Activated CD4-positive, alpha-beta T cell treated with anti-CD3 and anti-CD28 coated beads, Interleukin-10, Interleukin-2, amounts not matched to agents 100 ng/mL and 50 ng/mL, durations not matched to agents 16 hours and 8 hours (primary cell): ENCODE results near the gene EIPR1.
"Not testable (repeated sequence)": the region's sequence is repeated elsewhere in the genome, so short reads cannot be mapped to it uniquely, and the experiment has no call there.

Experiments used
- DNase-seq: peaks from one replicate; pipeline ENCODE4 v3.0.0-alpha.2; 2020

Gene EIPR1

DNA sequence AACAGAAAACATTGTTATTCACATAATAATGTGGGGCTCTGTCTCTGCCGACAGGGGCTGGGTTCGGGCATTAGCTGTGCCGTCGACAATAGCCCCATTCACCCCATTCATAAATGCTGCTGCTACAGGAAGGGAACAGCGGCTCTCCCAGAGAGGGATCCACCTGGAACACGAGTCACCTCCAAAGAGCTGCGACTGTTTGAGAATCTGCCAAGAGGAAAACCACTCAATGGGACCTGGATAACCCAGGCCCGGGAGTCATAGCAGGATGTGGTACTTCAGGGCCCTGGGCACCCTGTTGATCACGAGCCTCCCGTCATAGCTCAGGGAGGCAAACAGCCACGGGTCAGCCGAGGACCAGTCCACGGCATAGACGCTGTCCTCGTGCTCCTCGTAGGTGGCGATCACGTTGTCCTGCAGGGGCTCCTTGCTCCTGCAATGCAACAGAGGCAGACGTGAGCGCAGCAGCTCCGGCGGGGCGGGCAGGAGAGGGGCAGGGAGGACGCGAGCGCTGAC, 188.5 kb downstream of the EIPR1 start:
- no peak for DNase-seq

DNA sequence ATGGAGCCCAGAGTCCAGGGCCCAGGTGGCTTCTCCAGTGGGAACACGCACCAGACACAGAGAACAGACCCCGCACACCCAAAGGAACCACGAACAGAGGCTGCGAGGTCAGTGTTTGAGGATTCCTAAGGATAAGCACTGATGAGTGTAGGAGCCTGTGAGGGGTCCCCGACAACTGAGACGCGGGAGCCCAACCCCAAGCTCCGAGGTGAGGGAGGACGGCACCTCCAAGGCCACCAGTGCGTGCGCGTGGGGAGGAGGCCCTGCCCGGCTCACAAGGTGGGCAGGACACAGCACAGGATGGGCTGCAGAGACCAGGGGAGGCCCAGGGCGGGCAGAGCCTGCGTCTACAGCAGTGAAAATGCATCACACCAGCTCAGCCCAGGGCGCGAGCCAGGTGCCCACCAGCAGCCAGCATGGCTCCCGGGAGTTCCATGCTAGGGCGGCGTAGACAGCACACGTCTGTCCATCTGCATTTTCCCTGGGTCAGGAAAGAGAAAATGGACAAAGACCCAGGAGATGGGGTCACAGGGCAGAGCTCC, 189.1 kb downstream of the EIPR1 start:
- no peak for DNase-seq

DNA sequence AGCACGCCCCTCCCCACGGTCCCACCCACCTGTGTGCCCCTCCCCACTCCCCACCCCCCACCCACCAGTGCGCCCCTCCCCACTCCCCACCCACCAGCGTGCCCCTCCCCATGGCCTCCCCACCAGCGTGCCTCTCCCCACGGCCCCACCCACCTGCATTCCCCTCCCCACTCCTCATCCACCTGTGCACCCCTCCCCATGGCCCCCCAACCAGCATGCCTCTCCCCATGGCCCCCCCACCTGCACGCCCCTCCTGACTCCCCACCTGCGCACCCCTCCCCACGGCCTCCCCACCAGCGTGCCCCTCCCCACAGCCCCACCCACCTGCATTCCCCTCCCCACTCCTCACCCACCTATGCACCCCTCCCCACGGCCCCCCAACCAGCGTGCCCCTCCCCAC, 190.2 kb downstream of the EIPR1 start:
- no peak for DNase-seq

DNA sequence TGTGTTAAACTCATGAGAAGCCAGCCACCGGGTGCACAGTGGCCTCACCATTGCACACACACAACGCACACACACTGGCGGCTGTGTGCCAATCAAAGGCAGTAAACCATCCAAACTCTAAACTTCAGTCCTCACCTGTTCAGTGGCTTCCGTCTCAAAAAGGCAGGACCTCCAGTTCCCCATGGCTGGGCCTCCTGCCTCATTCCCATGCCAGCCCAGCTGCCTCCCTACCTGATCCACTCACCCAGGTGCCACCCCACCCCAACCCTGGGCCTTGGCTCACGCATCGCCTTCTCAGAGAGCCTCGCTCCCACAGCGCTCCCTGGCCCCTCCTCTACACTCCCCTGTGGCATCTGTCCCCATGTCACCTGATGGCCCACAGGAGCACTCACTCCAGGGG, 190.9 kb downstream of the EIPR1 start:
- no peak for DNase-seq

DNA sequence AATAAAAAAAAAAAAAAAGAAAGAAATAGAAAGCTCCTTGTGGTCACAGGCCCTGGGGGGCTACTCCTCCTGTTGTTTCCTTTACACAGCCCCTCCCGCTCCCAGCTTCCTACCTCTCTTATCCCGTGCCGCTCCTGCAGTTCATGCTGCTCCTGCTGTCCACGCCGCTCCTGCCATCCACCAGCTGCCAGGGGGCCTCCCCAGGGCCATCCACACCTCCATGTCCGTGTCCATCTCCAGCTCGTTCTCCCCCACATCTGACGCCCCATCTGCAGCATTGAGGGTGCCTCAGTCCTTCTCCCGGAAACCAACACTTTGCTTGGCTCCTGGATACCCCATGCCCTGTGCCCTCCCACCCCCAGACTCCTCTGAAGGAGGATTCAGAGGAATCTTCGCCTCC, 191.7 kb downstream of the EIPR1 start:
- DNase-seq = no peak

DNA sequence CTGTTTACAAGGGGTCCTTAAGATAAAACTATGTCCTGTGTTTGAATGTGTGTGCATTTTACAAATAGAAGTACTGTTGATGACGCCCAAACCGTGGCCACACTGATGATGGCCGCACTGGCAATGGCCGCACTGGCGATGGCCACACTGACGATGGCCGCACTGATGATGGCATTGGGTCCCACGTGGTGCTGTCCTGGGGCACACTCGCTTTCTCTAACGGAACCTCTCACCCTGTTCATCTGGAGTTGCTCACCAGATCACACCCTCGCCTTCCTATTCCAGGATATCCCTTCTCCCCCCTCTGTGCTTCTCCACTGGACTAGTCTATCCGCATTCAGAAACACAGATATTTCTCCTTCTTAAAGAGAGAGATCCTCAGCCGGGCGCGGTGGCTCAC, 192.4 kb downstream of the EIPR1 start:
- DNase-seq = no peak

DNA sequence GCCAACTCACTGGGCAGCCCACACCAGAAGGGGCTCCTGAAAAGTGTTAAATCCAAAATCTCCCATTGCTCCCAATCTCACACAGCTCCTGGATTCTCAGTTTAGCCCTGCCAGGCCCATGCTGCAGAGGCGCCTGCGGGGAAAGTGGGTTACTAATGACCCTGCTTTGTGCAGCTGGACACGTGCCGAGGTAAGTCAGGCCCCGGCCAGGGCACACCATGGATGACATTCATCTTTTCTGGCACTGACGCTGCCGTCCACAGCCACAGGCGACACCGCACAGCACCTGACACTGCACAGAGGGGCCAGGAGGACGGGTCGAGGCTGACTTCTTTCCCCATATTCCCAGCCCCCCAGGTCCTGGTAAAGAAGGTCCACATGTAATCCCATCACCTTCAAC, 193.5 kb downstream of the EIPR1 start:
- DNase-seq = no peak

DNA sequence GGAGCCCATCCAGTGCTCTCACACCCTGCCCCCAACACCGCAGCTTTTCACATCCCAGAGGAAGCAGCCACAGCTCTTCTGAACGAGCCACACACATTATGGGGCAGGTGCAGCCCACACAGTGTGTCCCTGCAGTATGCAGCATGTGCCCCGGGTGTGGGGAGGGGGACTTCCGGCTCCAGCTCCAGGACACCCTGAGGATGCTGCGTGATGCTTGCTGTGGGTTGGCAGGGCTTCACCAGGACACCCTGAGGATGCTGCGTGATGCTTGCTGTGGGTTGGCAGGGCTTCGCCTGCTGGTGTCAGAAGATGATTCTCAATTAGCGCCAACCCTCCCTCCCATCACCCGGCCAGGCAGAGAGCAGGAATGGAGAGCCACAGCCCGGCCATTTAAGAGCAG, 193.9 kb downstream of the EIPR1 start:
- no peak for DNase-seq

DNA sequence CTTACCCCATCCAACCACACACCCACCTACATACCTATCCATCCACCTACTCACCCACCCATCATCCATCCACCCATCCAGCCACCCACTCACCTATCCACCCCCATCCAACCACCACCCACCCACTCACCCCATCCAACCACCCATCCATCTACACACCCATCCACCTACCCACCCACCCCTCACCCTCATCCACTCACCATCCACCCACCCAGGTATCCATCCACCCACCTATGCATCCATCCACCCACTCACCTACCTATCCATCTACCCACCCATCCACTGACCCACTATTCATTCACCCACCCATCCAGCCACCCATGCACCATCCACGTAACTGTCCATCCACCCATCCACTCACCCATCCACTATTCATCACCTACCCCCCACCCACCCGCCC, 194.8 kb downstream of the EIPR1 start:
- no peak for DNase-seq

DNA sequence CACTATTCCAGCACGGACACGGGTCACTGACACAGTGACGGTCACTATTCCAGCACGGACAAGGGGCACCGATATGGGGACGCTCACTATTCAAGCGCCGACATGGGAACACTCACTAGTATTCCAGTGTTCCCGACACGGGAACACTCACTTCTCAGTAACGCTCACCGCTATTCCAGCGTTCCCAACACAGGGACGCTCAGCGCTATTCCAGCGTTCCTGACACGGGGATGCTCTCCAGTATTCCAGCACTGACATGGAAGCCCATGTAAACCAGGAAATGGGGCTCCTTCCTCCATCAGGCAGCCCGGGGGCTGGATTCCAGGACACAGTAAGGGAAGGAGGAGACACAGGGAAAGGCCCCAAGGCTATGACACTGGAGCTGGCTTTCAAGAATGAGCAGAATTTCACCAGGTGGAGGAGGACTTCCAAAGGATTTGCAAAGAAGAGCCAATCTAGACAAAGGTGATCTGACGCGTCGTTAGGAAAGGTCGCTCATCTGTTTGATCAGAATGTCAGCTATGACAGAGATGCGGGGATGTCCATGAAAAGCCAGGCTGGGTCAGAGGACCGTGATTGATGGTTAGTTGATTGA, 196.1 kb downstream of the EIPR1 start:
- DNase-seq = no peak

DNA sequence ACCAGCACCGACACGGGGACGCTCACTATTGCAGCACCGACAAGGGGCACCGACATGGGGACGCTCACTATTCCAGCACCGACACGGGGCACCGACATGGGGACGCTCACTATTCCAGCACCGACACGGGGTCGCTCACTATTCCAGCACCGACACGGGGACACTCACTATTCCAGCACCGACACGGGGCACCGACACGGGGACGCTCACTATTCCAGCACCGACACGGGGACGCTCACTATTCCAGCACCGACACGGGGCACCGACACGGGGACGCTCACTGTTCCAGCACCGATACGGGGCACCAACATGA, 196.8 kb downstream of the EIPR1 start:
- DNase-seq = not testable (repeated sequence)

DNA sequence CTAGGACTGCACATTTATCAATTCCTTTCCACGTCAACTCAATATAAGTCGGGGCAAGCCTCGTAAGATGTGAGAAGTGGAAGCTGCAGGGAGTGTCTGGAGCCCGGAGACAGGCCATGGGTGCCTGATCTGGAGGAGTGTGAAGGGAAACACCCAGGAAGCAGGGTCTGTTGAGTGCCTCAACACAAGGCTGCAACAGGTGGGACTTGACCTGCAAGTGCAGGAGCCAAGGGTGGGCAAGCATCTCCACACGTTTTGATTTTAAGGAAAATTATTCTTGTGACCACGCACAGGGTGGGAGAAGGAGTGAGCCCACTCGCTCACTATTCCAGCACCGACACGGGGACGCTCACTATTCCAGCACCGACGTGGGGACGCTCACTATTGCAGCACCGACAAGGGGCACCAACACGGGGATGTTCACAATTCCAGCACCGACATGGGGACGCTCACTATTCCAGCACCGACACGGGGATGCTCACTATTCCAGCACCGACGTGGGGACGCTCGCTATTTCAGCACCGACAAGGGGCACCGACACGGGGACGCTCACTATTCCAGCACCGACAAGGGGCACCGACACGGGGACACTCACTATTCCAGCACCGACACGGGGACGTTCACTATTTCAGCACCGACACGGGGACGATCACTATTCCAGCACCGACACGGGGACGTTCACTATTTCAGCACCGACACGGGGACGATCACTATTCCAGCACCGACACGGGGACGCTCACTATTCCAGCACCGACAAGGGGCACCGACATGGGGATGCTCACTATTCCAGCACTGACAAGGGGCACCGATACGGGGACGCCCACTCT, 197.3 kb downstream of the EIPR1 start:
- DNase-seq = no peak

DNA sequence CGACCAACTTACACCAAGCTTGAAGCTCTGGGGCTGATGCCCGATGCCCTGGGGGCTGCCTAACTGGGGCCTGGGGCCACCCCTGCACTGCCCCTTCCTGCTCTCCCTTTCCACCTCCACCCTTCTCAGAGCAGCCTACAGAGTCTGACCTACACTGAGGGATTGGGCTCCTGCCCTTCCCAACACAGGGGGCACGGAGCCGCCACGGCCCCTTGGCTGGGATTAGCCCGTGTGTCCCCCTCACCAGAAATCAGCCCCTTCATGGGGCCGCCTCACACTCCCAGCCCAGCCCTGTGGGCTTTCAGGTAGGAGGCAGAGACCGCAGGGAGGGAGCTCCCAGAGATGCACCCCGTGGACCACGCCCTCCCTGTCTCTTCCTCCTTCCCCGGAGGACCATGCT, 198.0 kb downstream of the EIPR1 start:
- DNase-seq = no peak

DNA sequence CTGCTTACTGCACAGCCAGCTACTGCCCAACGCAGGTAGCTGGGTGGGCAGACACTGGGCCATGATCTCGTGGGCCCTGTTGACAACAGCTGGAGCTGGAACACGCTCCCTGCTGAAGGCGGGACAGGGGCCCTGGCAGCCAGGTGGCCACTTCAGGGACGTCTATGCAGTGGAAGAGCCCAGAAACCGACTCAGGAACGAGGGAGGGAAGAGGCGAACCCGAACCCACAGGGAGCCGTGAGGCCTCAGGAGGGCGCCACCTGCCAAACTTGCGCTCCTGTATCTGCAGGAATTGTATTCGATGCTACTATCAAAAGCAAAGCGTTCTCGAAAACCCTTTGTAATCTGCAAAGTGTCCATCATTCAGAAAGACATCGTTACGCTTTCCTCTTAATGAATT, 198.4 kb downstream of the EIPR1 start:
- peak; percentile 19 for DNase-seq

DNA sequence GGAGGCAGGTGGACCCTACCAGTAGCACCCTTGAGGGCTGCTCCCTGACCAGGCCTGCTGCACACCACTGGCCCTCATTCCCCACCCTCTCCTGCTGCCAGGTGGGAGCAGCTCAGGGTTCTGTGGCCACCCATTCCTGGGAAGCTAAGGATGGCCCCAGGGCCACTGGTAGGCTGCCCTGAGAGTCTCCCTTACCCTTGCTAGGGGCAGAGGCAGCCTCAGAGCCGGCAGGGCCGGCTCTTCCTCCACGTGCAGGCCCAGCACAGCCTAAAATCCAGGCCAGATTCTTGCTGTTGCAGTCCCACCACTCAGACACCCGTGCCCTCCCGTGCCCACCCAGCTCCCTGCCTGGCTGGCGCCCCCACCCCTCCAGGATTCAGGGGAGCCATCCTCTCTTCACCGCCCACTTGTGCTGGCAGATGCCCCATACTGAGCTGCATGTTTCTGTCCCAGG, 199.0 kb downstream of the EIPR1 start:
- DNase-seq = no peak

DNA sequence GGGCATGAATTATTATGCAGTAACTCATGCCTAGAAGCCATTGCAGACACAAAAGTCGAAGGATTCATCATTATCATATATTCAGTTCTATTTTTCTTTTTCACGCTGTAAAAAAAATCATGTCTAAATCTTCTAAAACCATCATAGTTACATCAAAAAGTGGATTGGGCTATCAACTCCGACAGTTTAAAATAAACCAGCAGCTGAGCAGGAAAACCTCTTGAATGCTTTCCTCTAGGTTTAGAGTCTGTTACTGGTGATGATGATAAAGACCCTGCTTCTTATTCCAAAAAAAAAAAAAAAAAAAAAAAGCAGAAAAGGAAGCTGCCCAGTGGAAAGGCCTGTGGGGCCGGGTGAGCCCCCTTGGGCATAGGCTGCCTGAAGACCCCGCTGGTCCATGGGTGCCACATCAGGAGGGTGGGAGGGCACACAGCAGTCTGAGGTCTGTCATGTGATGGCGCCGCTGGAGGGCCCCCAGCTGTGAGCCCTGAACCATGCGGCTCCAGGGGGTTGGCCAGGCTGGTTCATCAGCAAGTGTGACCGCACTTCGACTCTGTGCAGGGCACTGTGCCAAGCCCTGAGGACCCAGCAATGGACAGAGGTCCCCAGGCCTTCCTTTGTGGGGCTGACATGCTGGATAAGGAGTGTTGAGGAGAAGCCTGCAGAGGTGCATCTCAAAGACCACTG, 199.6 kb downstream of the EIPR1 start:
- DNase-seq = no peak

DNA sequence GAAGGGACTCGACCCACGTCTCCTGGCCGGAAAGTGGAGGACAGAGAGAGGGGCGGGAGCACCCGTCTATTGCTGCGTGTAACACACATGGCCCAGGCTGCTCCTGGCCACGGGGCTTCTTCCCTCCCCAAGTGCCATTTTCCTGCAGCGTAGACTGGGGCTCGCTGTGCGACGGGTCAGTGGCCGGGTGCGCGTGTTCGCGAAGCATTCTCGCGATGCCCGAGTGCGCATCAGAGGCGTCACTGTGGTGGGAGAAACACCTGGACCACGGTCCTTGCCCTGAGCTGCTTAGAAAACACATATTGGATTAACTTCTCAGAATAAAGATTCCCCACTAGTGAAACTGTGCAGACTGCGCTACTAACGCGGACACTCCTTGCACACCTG, 200.8 kb downstream of the EIPR1 start:
- no peak for DNase-seq

DNA sequence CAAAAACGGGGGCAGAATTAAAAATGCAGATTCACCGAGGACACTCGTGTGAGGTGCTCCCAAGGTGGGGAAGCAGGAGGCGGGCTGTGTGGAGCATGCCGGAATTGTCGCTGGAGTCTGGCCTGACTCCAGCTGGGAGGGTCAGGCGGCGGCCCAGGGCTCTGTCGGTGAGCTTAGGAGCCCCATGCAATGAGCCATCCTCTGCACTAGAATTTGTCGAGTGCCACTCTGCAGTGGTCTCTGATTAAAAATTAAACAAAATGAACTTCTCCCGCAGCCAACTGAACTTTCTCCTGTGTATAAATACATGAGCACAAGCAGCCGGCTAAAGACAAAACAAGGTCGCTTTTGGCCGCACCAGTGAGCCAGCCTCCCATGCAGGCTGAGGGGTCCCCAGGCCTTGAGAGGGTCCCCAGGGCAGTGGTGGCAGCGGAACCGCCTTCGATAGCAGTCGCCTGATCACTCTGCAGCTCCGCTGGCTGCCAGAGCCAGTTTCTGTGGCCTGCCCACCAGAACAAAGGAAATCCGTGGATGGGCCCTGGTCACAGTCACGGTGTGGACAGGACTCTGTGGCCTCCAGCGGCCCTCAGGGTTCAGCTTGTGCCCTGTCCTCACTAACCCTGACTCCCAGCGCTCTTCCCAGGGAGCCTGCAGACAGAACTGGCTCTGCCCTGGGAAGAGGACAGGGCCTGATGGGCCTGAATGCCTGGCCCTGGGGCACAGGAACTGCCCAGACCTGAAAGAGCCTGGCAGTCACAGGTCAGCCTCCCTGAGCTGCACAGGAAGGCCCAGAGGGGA, 201.3 kb downstream of the EIPR1 start:
- no peak for DNase-seq

DNA sequence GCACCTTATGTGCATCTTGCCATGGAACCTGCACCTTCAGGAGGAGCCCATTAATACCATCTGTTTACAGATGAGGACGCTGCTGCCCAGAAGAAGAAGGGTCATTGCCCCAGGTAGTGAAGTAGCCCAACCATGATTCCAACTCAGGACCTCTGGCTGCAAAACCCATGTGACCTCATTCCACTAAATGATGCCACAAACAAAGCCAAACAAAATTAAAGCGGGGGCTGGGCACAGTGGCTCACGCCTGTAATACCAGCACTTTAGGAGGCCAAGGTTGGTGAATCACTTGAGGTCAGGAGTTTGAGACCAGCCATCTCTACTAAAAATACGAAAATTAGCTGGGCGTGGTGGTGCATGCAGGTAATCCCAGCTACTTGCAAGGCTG, 202.1 kb downstream of the EIPR1 start:
- DNase-seq = no peak

DNA sequence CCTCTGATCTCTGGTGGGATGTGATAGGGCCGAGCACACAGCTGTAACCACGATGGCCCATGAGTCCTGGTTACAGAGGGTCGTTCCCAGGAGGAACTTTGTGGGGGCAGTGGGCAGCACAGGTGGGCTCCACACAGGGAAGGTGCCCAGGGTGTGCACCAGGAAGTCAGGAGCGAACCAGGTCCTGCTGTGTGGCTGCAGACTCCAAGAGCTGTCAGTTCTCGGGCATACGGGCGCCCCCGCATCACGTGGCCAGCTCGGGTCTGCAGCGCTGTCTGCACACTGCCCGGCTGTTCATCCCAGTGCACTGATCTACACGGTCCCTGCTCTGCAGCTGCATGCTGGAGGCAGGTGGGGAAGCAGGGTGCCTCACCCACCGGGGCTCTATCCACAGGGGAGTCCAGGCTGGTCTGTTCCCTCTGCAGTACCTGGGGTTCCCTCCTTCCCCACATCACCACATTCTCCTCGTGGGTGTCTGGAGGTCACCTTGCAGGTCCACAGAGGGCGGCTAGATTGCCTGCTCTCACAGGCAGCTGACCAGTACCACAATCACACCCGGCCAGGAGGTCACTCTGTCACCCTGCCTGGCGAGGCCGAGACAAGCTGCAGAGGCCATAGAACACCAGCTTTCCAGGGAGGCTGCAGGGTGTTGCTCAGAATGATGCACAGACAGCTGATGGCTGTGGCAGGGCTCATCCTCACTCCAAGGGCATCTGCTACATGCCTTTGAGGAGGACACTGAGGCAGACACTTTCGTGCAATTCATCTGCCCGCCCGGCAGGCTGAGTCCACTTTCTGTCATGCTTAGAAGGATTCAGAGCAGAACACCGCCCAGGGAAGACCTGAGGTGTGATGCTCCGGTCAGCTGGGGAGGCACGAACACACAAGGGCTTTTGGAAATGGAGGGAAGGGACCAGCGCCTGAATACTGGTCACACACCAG, 202.7 kb downstream of the EIPR1 start:
- DNase-seq = no peak

DNA sequence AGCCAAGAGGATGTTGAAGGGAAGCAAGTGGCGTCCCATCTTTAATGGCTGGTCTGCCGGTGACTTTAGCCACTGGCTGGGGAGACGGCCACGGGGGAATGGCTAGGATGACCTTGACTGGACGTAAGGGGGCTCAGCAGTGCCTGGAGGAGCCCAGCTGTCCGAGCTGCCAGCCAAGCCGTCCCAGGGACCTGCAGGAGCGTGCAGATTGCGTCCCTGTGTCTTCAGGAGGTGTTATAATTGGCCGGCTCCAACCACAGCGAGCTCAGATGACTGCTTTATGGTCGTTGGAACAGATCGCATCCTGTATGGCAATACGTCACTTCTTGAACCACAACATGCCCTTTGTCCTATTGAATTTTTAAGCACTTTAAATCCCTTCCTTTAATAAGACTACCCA, 204.6 kb downstream of the EIPR1 start:
- DNase-seq = no peak
